HG03064 (cell line): Measurements from ENCODE around the gene OR51F2.
"Not testable (repeated sequence)": the region's sequence is repeated elsewhere in the genome, so short reads cannot be mapped to it uniquely, and the experiment has no call there.

ENCODE experiments used
- ATAC-seq: cut with Tn5 transposase; IDR thresholded peaks from one replicate; pipeline ENCODE4 v1.9.1; 2021; ENCODE audit warnings: low read depth; ENCODE audit not compliant: unreplicated experiment

OR51F2 gene

GRCh38 chr11:4821021-4821420 is at the start of gene OR51F2:
Gene OR51F2 (plus strand): TSS chr11:4821321. CDS start chr11:4821422, 101 bp downstream.
- no peak for ATAC-seq

GRCh38 chr11:4782454-4782853 is 38.7 kb upstream of the OR51F2 start:
- no peak for ATAC-seq

- ATAC-seq = no peak
Observed at GRCh38 chr11:4797206-4797605, 23.9 kb upstream of the OR51F2 start.

- no peak for ATAC-seq
Observed at GRCh38 chr11:4798427-4799183, 22.5 kb upstream of the OR51F2 start.

- not testable (repeated sequence) for ATAC-seq
Observed at GRCh38 chr11:4801316-4801715, 19.8 kb upstream of the OR51F2 start.

- no peak for ATAC-seq
Observed at GRCh38 chr11:4804280-4804679, 16.8 kb upstream of the OR51F2 start, which contains the start of gene OR52R1. Gene OR52R1 (minus strand): TSS chr11:4804380. CDS start chr11:4804380, 0 bp downstream.

- no peak for ATAC-seq
Observed at GRCh38 chr11:4808476-4808875, 12.6 kb upstream of the OR51F2 start.

GRCh38 chr11:4809246-4809645 is 11.9 kb upstream of the OR51F2 start:
- ATAC-seq = no peak

- ATAC-seq = no peak
Observed at GRCh38 chr11:4825132-4825531, 4.0 kb downstream of the OR51F2 start.

- no peak for ATAC-seq
Observed at GRCh38 chr11:4826425-4826824, 5.3 kb downstream of the OR51F2 start.

- ATAC-seq = no peak
Observed at GRCh38 chr11:4830346-4830745, 9.2 kb downstream of the OR51F2 start.

- ATAC-seq = no peak
Observed at GRCh38 chr11:4830909-4831308, 9.8 kb downstream of the OR51F2 start.

- no peak for ATAC-seq
Observed at GRCh38 chr11:4839851-4840549, 18.9 kb downstream of the OR51F2 start.

GRCh38 chr11:4848908-4849532 is 27.9 kb downstream of the OR51F2 start, which contains the start of gene OR51S1:
Gene OR51S1 (minus strand): TSS chr11:4849208. CDS start chr11:4849208, 0 bp downstream.
- no peak for ATAC-seq

GRCh38 chr11:4851033-4851432 is 29.9 kb downstream of the OR51F2 start:
- ATAC-seq = no peak

- not testable (repeated sequence) for ATAC-seq
Observed at GRCh38 chr11:4854286-4854685, 33.2 kb downstream of the OR51F2 start.

- ATAC-seq = no peak
Observed at GRCh38 chr11:4862447-4863236, 41.5 kb downstream of the OR51F2 start.

- ATAC-seq = no peak
Observed at GRCh38 chr11:4863876-4864275, 42.8 kb downstream of the OR51F2 start.

- ATAC-seq = no peak
Observed at GRCh38 chr11:4865855-4866254, 44.7 kb downstream of the OR51F2 start.
